Duodenal mucosa (tissue), 2 donors: ENCODE measurements around the gene SRC.

Experiments
- H3K27ac ChIP-seq: one replicate; pipeline ENCODE4 v1.7.0; 2013; ENCODE audit warnings: low read depth, low read length
- H3K27me3 ChIP-seq, 2 donors: one replicate each; pipeline ENCODE4 v1.7.0; 2013; ENCODE audit warnings: low read length in 2 of 2, control low read depth in 1 of 2; ENCODE audit not compliant: insufficient read depth in 2 of 2, control insufficient read depth in 1 of 2
- H3K36me3 ChIP-seq, 2 donors: one replicate each; pipeline ENCODE4 v1.7.0; 2013; ENCODE audit warnings: low read length in 2 of 2, control low read depth in 1 of 2; ENCODE audit not compliant: insufficient read depth in 2 of 2, control insufficient read depth in 1 of 2
- H3K4me1 ChIP-seq, 2 donors: one replicate each; pipeline ENCODE4 v1.7.0; 2013; ENCODE audit warnings: low read length in 2 of 2, control low read depth in 1 of 2; ENCODE audit not compliant: insufficient read depth in 2 of 2, control insufficient read depth in 1 of 2
- H3K4me3 ChIP-seq, 2 donors: one replicate each; pipeline ENCODE4 v1.7.0; 2013; ENCODE audit warnings: low read length in 2 of 2, low read depth in 1 of 2
- H3K9ac ChIP-seq, 2 donors: one replicate each; pipeline ENCODE4 v1.7.0; 2013; ENCODE audit warnings: low read length in 2 of 2, low read depth in 1 of 2
- H3K9me3 ChIP-seq, 2 donors: one replicate each; pipeline ENCODE4 v1.7.0; 2013; ENCODE audit warnings: low read length in 2 of 2, control low read depth in 1 of 2; ENCODE audit not compliant: control insufficient read depth in 1 of 2

SRC gene

DNA sequence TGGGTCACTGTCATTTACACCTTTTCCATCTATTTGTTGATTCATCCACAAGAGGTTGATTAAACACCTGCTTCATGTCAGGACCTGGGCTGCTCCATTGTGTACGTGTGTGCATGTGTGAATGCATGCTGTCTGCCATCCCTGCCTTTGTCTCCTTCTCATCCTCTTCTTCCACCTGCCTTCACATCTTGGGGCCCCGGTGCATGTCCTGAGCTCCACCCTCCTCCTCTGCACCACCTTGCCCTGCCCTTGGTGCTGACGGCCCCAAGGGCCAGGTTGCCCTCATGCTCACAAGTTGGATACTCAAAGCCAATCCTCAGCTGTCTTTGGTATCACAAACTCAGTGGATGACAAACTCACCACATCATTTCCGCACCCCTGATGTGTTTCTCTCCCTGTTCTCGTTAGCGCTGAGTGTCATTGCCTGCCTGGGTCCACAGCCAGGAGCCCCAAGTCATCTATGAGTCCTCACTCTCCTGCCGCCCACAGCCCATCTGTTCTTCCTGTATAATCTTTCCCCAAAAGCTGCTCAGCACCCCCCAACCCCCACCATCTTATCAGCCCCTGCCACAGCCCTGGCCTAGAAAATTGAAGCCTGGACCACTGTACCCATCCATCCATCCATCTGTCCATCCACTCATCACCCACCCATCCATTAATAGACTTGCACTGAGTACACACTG, 85.0 kb downstream of the SRC start:
- Histone ChIP-seq H3K9ac (no peak overlapping the region), H3K4me3 (no peak overlapping the region), H3K4me1 (no peaks in the 10 kb centered on the region), H3K9me3 (no peaks in the 10 kb centered on the region), H3K27ac (no peak overlapping the region), H3K36me3 (no peaks in the 10 kb centered on the region), H3K27me3 (peaks cover 3 to 9% of the 10 kb centered on the region in 2 donors)

- H3K36me3 ChIP-seq: no peaks in the 10 kb centered on the region
- H3K4me1 ChIP-seq: no peaks in the 10 kb centered on the region
- H3K27me3 ChIP-seq: peaks cover 3 to 8% of the 10 kb centered on the region in 2 donors
- H3K27ac ChIP-seq: no peak overlapping the region
- H3K9me3 ChIP-seq: no peaks in the 10 kb centered on the region
- H3K4me3 ChIP-seq: no peak overlapping the region
- H3K9ac ChIP-seq: no peak overlapping the region
Observed at GRCh38 chr20:37431786-37432185, 85.8 kb downstream of the SRC start.

- H3K4me1 ChIP-seq: no peaks in the 10 kb centered on the region
- peaks cover 3 to 5% of the 10 kb centered on the region in 2 donors for H3K27me3 ChIP-seq
- H3K4me3 ChIP-seq: no peak overlapping the region
- no peaks in the 10 kb centered on the region for H3K36me3 ChIP-seq
- no peaks in the 10 kb centered on the region for H3K9me3 ChIP-seq
- H3K9ac ChIP-seq: no peak overlapping the region
- no peak overlapping the region for H3K27ac ChIP-seq
Observed at GRCh38 chr20:37432606-37433005, 86.7 kb downstream of the SRC start.

DNA sequence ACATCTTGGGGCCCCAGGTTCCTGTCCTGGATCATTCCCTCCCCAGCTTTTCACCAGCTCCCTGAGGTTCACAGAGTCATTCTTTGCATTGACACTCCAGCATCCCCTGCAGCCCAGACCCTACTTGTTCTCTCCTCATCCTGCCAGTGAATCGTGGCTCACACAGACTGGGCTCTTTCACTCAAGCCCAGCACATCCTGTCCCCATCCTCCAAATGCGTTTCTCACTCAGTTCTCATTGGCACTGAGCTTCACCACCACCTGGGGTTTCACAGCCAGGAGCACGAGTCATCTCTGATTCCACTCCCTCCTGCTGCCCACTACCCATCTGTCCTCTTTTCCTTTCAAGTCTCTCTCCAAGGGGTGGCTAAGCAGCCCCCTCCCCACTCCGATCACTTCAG, 89.7 kb downstream of the SRC start:
- peaks cover 3 to 5% of the 10 kb centered on the region in 2 donors for H3K27me3 ChIP-seq
- no peak overlapping the region for H3K9ac ChIP-seq
- no peaks in the 10 kb centered on the region for H3K9me3 ChIP-seq
- no peaks in the 10 kb centered on the region for H3K36me3 ChIP-seq
- H3K4me1 ChIP-seq: no peaks in the 10 kb centered on the region
- no peak overlapping the region for H3K4me3 ChIP-seq
- H3K27ac ChIP-seq: no peak overlapping the region

- peaks cover 3 to 5% of the 10 kb centered on the region in 2 donors for H3K27me3 ChIP-seq
- no peak overlapping the region for H3K9ac ChIP-seq
- H3K4me3 ChIP-seq: no peak overlapping the region
- no peaks in the 10 kb centered on the region for H3K36me3 ChIP-seq
- no peaks in the 10 kb centered on the region for H3K9me3 ChIP-seq
- H3K27ac ChIP-seq: no peak overlapping the region
- H3K4me1 ChIP-seq: no peaks in the 10 kb centered on the region
Observed at GRCh38 chr20:37436527-37437186, 90.7 kb downstream of the SRC start.

DNA sequence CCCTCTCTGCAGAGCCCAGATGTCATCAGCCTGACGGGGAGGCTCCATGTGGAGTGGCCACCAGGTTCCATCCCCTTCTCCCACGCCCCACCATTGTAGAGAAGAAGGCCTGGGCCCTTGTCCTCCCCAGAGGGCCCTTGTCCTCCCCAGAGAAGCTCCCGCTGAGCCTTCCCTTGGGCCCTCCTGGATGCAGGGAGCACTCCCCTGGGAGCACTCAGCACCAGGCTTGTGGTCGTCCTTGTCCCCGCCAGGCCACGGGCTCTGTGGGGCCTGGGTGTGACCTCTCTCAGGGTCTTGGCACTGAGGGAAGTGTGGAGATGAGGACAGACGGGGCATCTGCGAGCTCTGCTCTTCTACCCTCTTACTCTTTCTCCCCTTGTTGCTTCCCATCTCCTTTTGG, 91.7 kb downstream of the SRC start:
- no peak overlapping the region for H3K4me3 ChIP-seq
- H3K27me3 ChIP-seq: peaks cover 0 to under 1% of the 10 kb centered on the region in 2 donors
- H3K9ac ChIP-seq: no peak overlapping the region
- H3K9me3 ChIP-seq: no peaks in the 10 kb centered on the region
- H3K36me3 ChIP-seq: no peaks in the 10 kb centered on the region
- H3K4me1 ChIP-seq: no peaks in the 10 kb centered on the region
- no peak overlapping the region for H3K27ac ChIP-seq

DNA sequence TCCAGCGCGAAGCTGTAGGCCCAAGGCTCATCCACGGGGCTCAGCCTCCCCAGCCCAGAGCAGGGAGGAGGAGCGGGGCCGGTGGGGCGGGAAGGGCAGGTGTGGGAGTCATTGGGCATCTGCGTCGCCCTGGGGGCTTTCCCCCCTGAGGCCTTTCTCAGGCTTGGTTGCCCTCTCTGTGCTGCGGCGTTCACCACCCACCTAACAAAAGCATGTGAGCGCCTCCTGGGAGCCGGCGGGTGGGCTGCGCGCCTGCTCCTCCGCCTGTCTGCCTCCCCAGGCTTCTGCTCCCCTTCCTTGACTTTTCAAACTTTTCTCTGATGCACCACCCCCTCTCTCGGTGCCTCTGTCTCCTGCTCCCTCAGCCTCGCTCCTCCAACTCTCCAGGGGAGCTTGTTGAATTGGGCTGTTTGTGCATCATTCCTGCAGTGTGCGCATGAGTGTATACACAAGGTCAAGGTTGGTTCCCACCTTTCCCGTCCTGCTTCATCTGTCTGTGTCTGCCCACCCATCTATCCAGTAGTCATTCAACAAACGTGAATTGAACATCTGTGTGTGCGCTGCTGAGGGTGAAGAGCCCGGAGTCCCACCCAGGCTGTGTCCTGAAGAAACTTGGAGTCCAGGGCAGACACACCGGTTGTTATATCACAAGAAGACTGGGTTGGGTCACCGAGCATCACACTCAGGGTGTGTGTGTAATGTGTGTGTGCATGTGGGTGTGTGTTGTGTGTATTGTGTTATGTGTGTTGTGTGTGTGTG, 92.7 kb downstream of the SRC start:
- Histone ChIP-seq H3K27ac (no peak overlapping the region), H3K9me3 (no peaks in the 10 kb centered on the region), H3K36me3 (no peaks in the 10 kb centered on the region), H3K9ac (no peak overlapping the region), H3K4me1 (no peaks in the 10 kb centered on the region), H3K4me3 (no peak overlapping the region), H3K27me3 (peaks cover 0 to 3% of the 10 kb centered on the region in 2 donors)

DNA sequence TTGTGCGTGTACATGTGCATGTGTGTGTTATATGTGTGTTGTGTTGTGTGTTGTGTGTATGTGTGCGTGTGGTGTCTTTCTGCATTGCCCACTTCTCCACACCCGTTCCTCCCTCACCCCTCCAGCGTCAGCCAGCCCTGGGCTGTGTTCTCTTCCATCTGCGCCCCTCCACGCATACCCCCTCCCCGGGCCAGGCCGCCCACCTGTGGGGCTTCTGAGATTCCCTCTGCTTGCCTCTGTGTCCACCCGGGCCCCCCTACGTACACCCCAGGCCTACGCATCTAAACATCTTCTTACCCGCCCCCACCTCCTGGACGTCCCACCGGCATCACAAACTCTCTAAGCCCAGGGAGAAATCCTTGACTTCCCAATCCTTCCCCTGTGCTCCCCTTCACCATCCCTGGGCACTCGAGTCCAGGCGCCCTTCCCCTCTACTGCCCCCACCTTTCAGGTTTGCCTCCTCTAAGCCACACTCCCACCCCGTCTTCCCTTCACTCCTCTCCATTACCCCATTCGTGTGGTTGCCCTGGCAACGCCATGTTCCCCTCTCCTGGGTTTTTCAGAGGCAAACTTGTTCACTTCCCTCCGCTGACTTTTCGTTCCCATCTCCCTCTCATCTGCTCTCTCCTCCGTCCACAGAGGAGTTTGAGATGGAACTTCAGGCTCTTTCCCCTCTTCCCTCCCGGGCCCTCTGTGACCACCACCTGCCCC, 93.4 kb downstream of the SRC start:
- H3K9me3 ChIP-seq: no peaks in the 10 kb centered on the region
- no peak overlapping the region for H3K9ac ChIP-seq
- H3K36me3 ChIP-seq: no peaks in the 10 kb centered on the region
- no peak overlapping the region for H3K27ac ChIP-seq
- H3K27me3 ChIP-seq: peaks cover 0 to 3% of the 10 kb centered on the region in 2 donors
- no peak overlapping the region for H3K4me3 ChIP-seq
- no peaks in the 10 kb centered on the region for H3K4me1 ChIP-seq

- no peaks in the 10 kb centered on the region for H3K4me1 ChIP-seq
- H3K9ac ChIP-seq: no peak overlapping the region
- peaks cover 0 to 3% of the 10 kb centered on the region in 2 donors for H3K27me3 ChIP-seq
- no peaks in the 10 kb centered on the region for H3K36me3 ChIP-seq
- no peak overlapping the region for H3K4me3 ChIP-seq
- H3K9me3 ChIP-seq: no peaks in the 10 kb centered on the region
- no peak overlapping the region for H3K27ac ChIP-seq
Observed at GRCh38 chr20:37441023-37441422, 95.1 kb downstream of the SRC start.

DNA sequence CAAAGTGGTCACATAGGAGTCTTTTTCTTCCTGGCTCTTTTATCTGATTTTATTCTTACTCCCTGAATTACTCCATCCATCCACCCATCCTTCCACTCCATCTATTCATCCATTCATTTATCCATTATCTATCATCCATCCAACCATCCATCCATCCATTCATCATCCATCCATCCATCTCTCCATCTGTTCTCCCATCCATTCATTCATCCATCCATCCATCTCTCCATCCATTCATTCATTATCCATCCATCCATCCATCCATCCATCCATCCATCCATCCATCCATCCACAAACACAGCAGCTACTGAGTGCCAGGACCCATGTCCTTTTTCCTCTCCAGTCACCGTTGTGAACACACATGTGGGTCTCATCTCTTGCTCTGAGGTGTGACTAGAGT, 96.6 kb downstream of the SRC start:
- Histone ChIP-seq H3K9me3 (no peaks in the 10 kb centered on the region), H3K9ac (no peak overlapping the region), H3K27ac (no peak overlapping the region), H3K36me3 (no peaks in the 10 kb centered on the region), H3K4me1 (no peaks in the 10 kb centered on the region), H3K4me3 (no peak overlapping the region), H3K27me3 (peaks cover 0 to 3% of the 10 kb centered on the region in 2 donors)
